Measurements from ENCODE around the gene RGS17.

Gene RGS17

GRCh38 chr6:153162646-153163045 lies 31.6 kb upstream of the RGS17 start:
- no peak for TF ChIP-seq YY1 (IDR thresholded peaks at IDR 0.05; ENCODE audit: low read depth)
- no peak for TF ChIP-seq ZBTB7A (IDR thresholded peaks at IDR 0.05; ENCODE audit: low read depth)
- no peak for TF ChIP-seq FOXM1 (IDR thresholded peaks at IDR 0.05; ENCODE audit: borderline replicate concordance, low read depth)
- TF ChIP-seq TCF12 (IDR thresholded peaks at IDR 0.05; ENCODE audit: low read depth): no peak
- TF ChIP-seq CREB1 (IDR thresholded peaks at IDR 0.05; ENCODE audit: low read depth): no peak
- TF ChIP-seq TAF1 (IDR thresholded peaks at IDR 0.05; ENCODE audit: low read depth): no peak
- TF ChIP-seq NFIC (IDR thresholded peaks at IDR 0.05): no peak
- no peak for TF ChIP-seq MAX (IDR thresholded peaks at IDR 0.05)
- no peak for TF ChIP-seq EP300 (IDR thresholded peaks at IDR 0.05; ENCODE audit: borderline replicate concordance)

GRCh38 chr6:153162172-153162571 lies 31.1 kb upstream of the RGS17 start:
- TF ChIP-seq TCF12 (IDR thresholded peaks at IDR 0.05; ENCODE audit: low read depth): no peak
- TF ChIP-seq EGR1 (IDR thresholded peaks at IDR 0.05): no peak
- TF ChIP-seq YY1 (IDR thresholded peaks at IDR 0.05; ENCODE audit: low read depth): no peak
- TF ChIP-seq MAX (IDR thresholded peaks at IDR 0.05): no peak
- no peak for TF ChIP-seq TEAD4 (IDR thresholded peaks at IDR 0.05)
- TF ChIP-seq RAD21 (IDR thresholded peaks at IDR 0.05; ENCODE audit: low read depth): no peak
- TF ChIP-seq CREB1 (IDR thresholded peaks at IDR 0.05; ENCODE audit: low read depth): no peak
- no peak for TF ChIP-seq TAF1 (IDR thresholded peaks at IDR 0.05; ENCODE audit: low read depth)
- no peak for TF ChIP-seq CEBPB (IDR thresholded peaks at IDR 0.05)
- TF ChIP-seq ZBTB7A (IDR thresholded peaks at IDR 0.05; ENCODE audit: low read depth): no peak
- TF ChIP-seq REST (IDR thresholded peaks at IDR 0.05; ENCODE audit: low read depth): no peak
- TF ChIP-seq FOXM1 (IDR thresholded peaks at IDR 0.05; ENCODE audit: borderline replicate concordance, low read depth): no peak
- TF ChIP-seq USF1 (IDR thresholded peaks at IDR 0.05): no peak
- no peak for TF ChIP-seq NFIC (IDR thresholded peaks at IDR 0.05)
- no peak for TF ChIP-seq EP300 (IDR thresholded peaks at IDR 0.05; ENCODE audit: borderline replicate concordance)

GRCh38 chr6:153160221-153160620 lies 29.1 kb upstream of the RGS17 start:
- TF ChIP-seq YY1 (IDR thresholded peaks at IDR 0.05; ENCODE audit: low read depth) (no peak), TAF1 (IDR thresholded peaks at IDR 0.05; ENCODE audit: low read depth) (no peak), USF1 (IDR thresholded peaks at IDR 0.05) (no peak), EP300 (IDR thresholded peaks at IDR 0.05; ENCODE audit: borderline replicate concordance) (no peak), NFIC (IDR thresholded peaks at IDR 0.05) (no peak), EGR1 (IDR thresholded peaks at IDR 0.05) (no peak), ZBTB7A (IDR thresholded peaks at IDR 0.05; ENCODE audit: low read depth) (no peak), MAX (IDR thresholded peaks at IDR 0.05) (no peak)

- no peak for TF ChIP-seq USF1 (IDR thresholded peaks at IDR 0.05)
- no peak for TF ChIP-seq EP300 (IDR thresholded peaks at IDR 0.05; ENCODE audit: borderline replicate concordance)
- no peak for TF ChIP-seq TCF12 (IDR thresholded peaks at IDR 0.05; ENCODE audit: low read depth)
Measured at GRCh38 chr6:153150752-153151440, 19.8 kb upstream of the RGS17 start.

- TF ChIP-seq TEAD4 (IDR thresholded peaks at IDR 0.05): no peak
- TF ChIP-seq CEBPB (IDR thresholded peaks at IDR 0.05): no peak
- no peak for TF ChIP-seq EGR1 (IDR thresholded peaks at IDR 0.05)
- no peak for TF ChIP-seq REST (IDR thresholded peaks at IDR 0.05; ENCODE audit: low read depth)
- TF ChIP-seq TAF1 (IDR thresholded peaks at IDR 0.05; ENCODE audit: low read depth): no peak
Measured at GRCh38 chr6:153150371-153150751, 19.3 kb upstream of the RGS17 start.

- TF ChIP-seq TAF1 (IDR thresholded peaks at IDR 0.05; ENCODE audit: low read depth) (no peak), FOXM1 (IDR thresholded peaks at IDR 0.05; ENCODE audit: borderline replicate concordance, low read depth) (no peak), CREB1 (IDR thresholded peaks at IDR 0.05; ENCODE audit: low read depth) (no peak), TEAD4 (IDR thresholded peaks at IDR 0.05) (no peak), EGR1 (IDR thresholded peaks at IDR 0.05) (no peak), EP300 (IDR thresholded peaks at IDR 0.05; ENCODE audit: borderline replicate concordance) (no peak), RAD21 (IDR thresholded peaks at IDR 0.05; ENCODE audit: low read depth) (no peak), MAX (IDR thresholded peaks at IDR 0.05) (no peak)
Measured at GRCh38 chr6:153149891-153150290, 18.8 kb upstream of the RGS17 start.
